Neuronal stem cell (in vitro differentiated cells): ENCODE measurements around the gene MTFP1.
A peak's percentile ranks its signal among the peaks of the same experiment; 100 is the strongest.

Experiments
- DNase-seq: peaks from one replicate; pipeline ENCODE4 v3.0.0-alpha.2; 2013; ENCODE audit warnings: low spot score
- H2AFZ ChIP-seq: one replicate; pipeline ENCODE4 v1.6.1; 2013; ENCODE audit warnings: mild to moderate bottlenecking, low read length, inconsistent platforms
- H2AK5ac ChIP-seq: 2 replicates; pipeline ENCODE4 v1.6.1; 2013; ENCODE audit warnings: low read depth, mild to moderate bottlenecking, inconsistent platforms, low read length, moderate library complexity, mixed read lengths
- H2BK120ac ChIP-seq: 2 replicates; pipeline ENCODE4 v1.6.1; 2013; ENCODE audit warnings: low read depth, mild to moderate bottlenecking, inconsistent platforms, low read length, moderate library complexity, mixed read lengths
- H2BK12ac ChIP-seq: one replicate; pipeline ENCODE4 v1.6.1; 2013; ENCODE audit warnings: low read length, inconsistent platforms
- H2BK15ac ChIP-seq: 2 replicates; pipeline ENCODE4 v1.6.1; 2013; ENCODE audit warnings: mild to moderate bottlenecking, low read length, inconsistent platforms, mixed read lengths
- H2BK5ac ChIP-seq: one replicate; pipeline ENCODE4 v1.6.1; 2013; ENCODE audit warnings: inconsistent platforms, mild to moderate bottlenecking, low read length, moderate library complexity
- H3K14ac ChIP-seq: one replicate; pipeline ENCODE4 v1.6.1; 2013; ENCODE audit warnings: low read length, inconsistent platforms
- H3K18ac ChIP-seq: 2 replicates; pipeline ENCODE4 v1.6.1; 2013; ENCODE audit warnings: low read length, inconsistent platforms
- H3K23ac ChIP-seq: 2 replicates; pipeline ENCODE4 v1.6.1; 2013; ENCODE audit warnings: low read depth, mild to moderate bottlenecking, mixed read lengths, low read length, inconsistent platforms; ENCODE audit not compliant: poor library complexity
- H3K27ac ChIP-seq: replicated peaks from 3 replicates; pipeline ENCODE4 v1.5.1; 2013; ENCODE audit warnings: low read length, inconsistent platforms
- H3K27me3 ChIP-seq, 3 experiments: 2 replicates each; pipeline ENCODE4 v1.6.1; 2013; ENCODE audit warnings: low read length in 3 of 3, mild to moderate bottlenecking in 2 of 3, inconsistent platforms in 1 of 3, low read depth in 1 of 3, mixed read lengths in 1 of 3, moderate library complexity in 1 of 3; ENCODE audit not compliant: control insufficient read depth in 3 of 3, insufficient read depth in 3 of 3
- H3K36me3 ChIP-seq, 2 donors: replicated peaks in 1 of 2; 2 replicates each; pipeline ENCODE4 v1.6.1; 2013; ENCODE audit warnings: low read length in 2 of 2; ENCODE audit not compliant: control insufficient read depth in 2 of 2, insufficient read depth in 2 of 2
- H3K4ac ChIP-seq: 2 replicates; pipeline ENCODE4 v1.6.1; 2013; ENCODE audit warnings: inconsistent platforms, mild to moderate bottlenecking, low read length, moderate library complexity
- H3K4me1 ChIP-seq, 2 donors: 1 replicate in 1 of 2; 2 replicates in 1 of 2; pipeline ENCODE4 v1.6.1; 2013; ENCODE audit warnings: low read length in 2 of 2, low read depth in 1 of 2; ENCODE audit not compliant: control insufficient read depth in 2 of 2, insufficient read depth in 1 of 2
- H3K4me2 ChIP-seq: one replicate; pipeline ENCODE4 v1.6.1; 2013; ENCODE audit warnings: mild to moderate bottlenecking, low read length, inconsistent platforms; ENCODE audit not compliant: insufficient read depth, poor library complexity, severe bottlenecking
- H3K4me3 ChIP-seq, 2 donors: 2 replicates each; pipeline ENCODE4 v1.5.1; 2013; ENCODE audit warnings: low read length in 2 of 2, mild to moderate bottlenecking in 2 of 2, inconsistent platforms in 1 of 2, moderate library complexity in 1 of 2
- H3K79me1 ChIP-seq: one replicate; pipeline ENCODE4 v1.6.1; 2013; ENCODE audit warnings: low read depth, mild to moderate bottlenecking, inconsistent platforms, low read length, moderate library complexity
- H3K9ac ChIP-seq: one replicate; pipeline ENCODE4 v1.6.1; 2013; ENCODE audit warnings: mild to moderate bottlenecking, low read depth, low read length, inconsistent platforms; ENCODE audit not compliant: poor library complexity
- H3K9me3 ChIP-seq, 2 donors: replicated peaks in 1 of 2; 2 replicates each; pipeline versions ENCODE3 to v1.6.1; 2013; ENCODE audit warnings: low read length in 2 of 2, mild to moderate bottlenecking in 2 of 2, inconsistent platforms in 1 of 2, low read depth in 1 of 2, mixed read lengths in 1 of 2, moderate library complexity in 1 of 2; ENCODE audit not compliant: control insufficient read depth in 2 of 2, insufficient read depth in 1 of 2
- H4K8ac ChIP-seq: one replicate; pipeline ENCODE4 v1.6.1; 2013; ENCODE audit warnings: low read depth, mild to moderate bottlenecking, inconsistent platforms, low read length, moderate library complexity
- H4K91ac ChIP-seq: one replicate; pipeline ENCODE4 v1.6.1; 2013; ENCODE audit warnings: low read length, low read depth, mild to moderate bottlenecking, inconsistent platforms; ENCODE audit not compliant: poor library complexity
- WGBS, 2 donors: extraction: QIAGEN DNeasy Blood & Tissue Kit; methylation state at CpG; one replicate each; pipeline ENCODE4 v1.1.7; 2013; ENCODE audit warnings: missing lambda C conversion rate in 2 of 2, mixed read lengths in 1 of 2; ENCODE audit not compliant: insufficient read length in 2 of 2, insufficient replicate concordance in 1 of 2; ENCODE audit errors: extremely low coverage in 2 of 2; 5-methylcytosine and 5-hydroxymethylcytosine counted together

The MTFP1 gene

GRCh38 chr22:30432096-30432495 is 6.5 kb downstream of the MTFP1 start:
- H3K14ac ChIP-seq, result no peak overlapping the region
- H3K4me1 ChIP-seq, result no peaks in the 10 kb centered on the region
- no peak overlapping the region for H4K91ac ChIP-seq
- no peak overlapping the region for H4K8ac ChIP-seq
- DNase-seq, result no peak
- no peak overlapping the region for H2AFZ ChIP-seq
- H3K4me3 ChIP-seq, result no peak overlapping the region
- no peaks in the 10 kb centered on the region for H3K79me1 ChIP-seq
- peak overlapping the region; percentile 38 for H3K9ac ChIP-seq
- no peak overlapping the region for H3K27ac ChIP-seq
- H3K4me2 ChIP-seq, result no peak overlapping the region
- no peaks in the 10 kb centered on the region for H3K27me3 ChIP-seq
- H3K23ac ChIP-seq, result no peak overlapping the region
- H2BK120ac ChIP-seq, result no peak overlapping the region
- H3K36me3 ChIP-seq, result peaks cover 1 to 12% of the 10 kb centered on the region in 2 donors
- H3K18ac ChIP-seq, result no peak overlapping the region
- no peak overlapping the region for H2BK5ac ChIP-seq
- H2AK5ac ChIP-seq, result no peak overlapping the region
- no peak overlapping the region for H2BK12ac ChIP-seq
- no peak overlapping the region for H3K4ac ChIP-seq
- H3K9me3 ChIP-seq, result peaks cover 0 to 2% of the 10 kb centered on the region in 2 donors
- no CpG with 5 or more reads among the region's 4 CpGs for WGBS, 2 donors
- no peak overlapping the region for H2BK15ac ChIP-seq

GRCh38 chr22:30432520-30432919 is 7.0 kb downstream of the MTFP1 start:
- no peak overlapping the region for H3K4ac ChIP-seq
- no peak overlapping the region for H3K14ac ChIP-seq
- no CpG with 5 or more reads among the region's 2 CpGs for WGBS, 2 donors
- H3K18ac ChIP-seq, result no peak overlapping the region
- H2BK15ac ChIP-seq, result peak overlapping the region; percentile 3
- H2BK120ac ChIP-seq, result no peak overlapping the region
- no peak overlapping the region for H3K4me3 ChIP-seq
- no peaks in the 10 kb centered on the region for H3K79me1 ChIP-seq
- peaks cover 1 to 9% of the 10 kb centered on the region in 2 donors for H3K36me3 ChIP-seq
- no peaks in the 10 kb centered on the region for H3K4me1 ChIP-seq
- no peak overlapping the region for H4K8ac ChIP-seq
- H3K9me3 ChIP-seq, result peaks cover 0 to 2% of the 10 kb centered on the region in 2 donors
- no peak overlapping the region for H3K23ac ChIP-seq
- H3K27me3 ChIP-seq, result no peaks in the 10 kb centered on the region
- no peak overlapping the region for H2BK12ac ChIP-seq
- DNase-seq, result no peak
- no peak overlapping the region for H3K4me2 ChIP-seq
- H4K91ac ChIP-seq, result no peak overlapping the region
- H3K9ac ChIP-seq, result peak overlapping the region; percentile 7
- no peak overlapping the region for H3K27ac ChIP-seq
- H2AK5ac ChIP-seq, result no peak overlapping the region
- H2BK5ac ChIP-seq, result no peak overlapping the region
- H2AFZ ChIP-seq, result no peak overlapping the region

GRCh38 chr22:30433227-30433626 is 7.7 kb downstream of the MTFP1 start:
- no peak for DNase-seq
- H3K36me3 ChIP-seq, result peaks cover 1 to 5% of the 10 kb centered on the region in 2 donors
- H3K23ac ChIP-seq, result no peak overlapping the region
- H3K14ac ChIP-seq, result no peak overlapping the region
- H3K4ac ChIP-seq, result no peak overlapping the region
- no CpG with 5 or more reads among the region's 3 CpGs for WGBS, 2 donors
- no peak overlapping the region for H2BK15ac ChIP-seq
- no peak overlapping the region for H3K4me3 ChIP-seq
- H3K79me1 ChIP-seq, result no peaks in the 10 kb centered on the region
- no peaks in the 10 kb centered on the region for H3K4me1 ChIP-seq
- H3K27ac ChIP-seq, result no peak overlapping the region
- H3K4me2 ChIP-seq, result no peak overlapping the region
- H2AFZ ChIP-seq, result no peak overlapping the region
- peaks cover 0 to 2% of the 10 kb centered on the region in 2 donors for H3K9me3 ChIP-seq
- H2BK12ac ChIP-seq, result no peak overlapping the region
- no peak overlapping the region for H2AK5ac ChIP-seq
- no peak overlapping the region for H4K8ac ChIP-seq
- H4K91ac ChIP-seq, result no peak overlapping the region
- H2BK5ac ChIP-seq, result no peak overlapping the region
- H2BK120ac ChIP-seq, result no peak overlapping the region
- no peak overlapping the region for H3K18ac ChIP-seq
- no peak overlapping the region for H3K9ac ChIP-seq
- peaks cover 0 to 3% (median 0%) of the 10 kb centered on the region in 3 experiments for H3K27me3 ChIP-seq

GRCh38 chr22:30433773-30434172 is 8.2 kb downstream of the MTFP1 start:
- Histone ChIP-seq H2BK15ac (no peak overlapping the region), H2BK120ac (no peak overlapping the region), H3K9me3 (peaks cover 0 to 2% of the 10 kb centered on the region in 2 donors), H2BK5ac (no peak overlapping the region), H3K4me3 (no peak overlapping the region), H3K18ac (no peak overlapping the region), H3K4me1 (no peaks in the 10 kb centered on the region), H3K79me1 (no peaks in the 10 kb centered on the region), H3K9ac (no peak overlapping the region), H3K27me3 (peaks cover 0 to 3% (median 0%) of the 10 kb centered on the region in 3 experiments), H2BK12ac (no peak overlapping the region), H3K4ac (no peak overlapping the region), H2AFZ (no peak overlapping the region), H3K27ac (no peak overlapping the region), H3K4me2 (no peak overlapping the region), H3K36me3 (no peaks in the 10 kb centered on the region), H4K8ac (no peak overlapping the region), H2AK5ac (peak overlapping the region; percentile 48), H3K23ac (no peak overlapping the region), H4K91ac (no peak overlapping the region), H3K14ac (no peak overlapping the region)
- no CpG with 5 or more reads among the region's 1 CpG for WGBS, 2 donors
- DNase-seq, result no peak
